Measurements from ENCODE around the gene GOLT1A.

GOLT1A gene

GRCh38 chr1:204194771-204195170 lies 19.0 kb downstream of the GOLT1A start:
- TF ChIP-seq TAF1 (IDR thresholded peaks at IDR 0.05; ENCODE audit: borderline replicate concordance, insufficient read depth, low read length) (no peak), FOXP2 (optimal IDR thresholded peaks at IDR 0.05; ENCODE audit: borderline replicate concordance, extremely low read depth, extremely low read length, insufficient read depth) (no peak), POLR2AphosphoS5 (IDR thresholded peaks at IDR 0.05; ENCODE audit: low read depth, low read length) (no peak), SIN3A (IDR thresholded peaks at IDR 0.05; ENCODE audit: borderline replicate concordance, insufficient read depth, low read length) (no peak)
- TF ChIP-seq, protein P1, sequence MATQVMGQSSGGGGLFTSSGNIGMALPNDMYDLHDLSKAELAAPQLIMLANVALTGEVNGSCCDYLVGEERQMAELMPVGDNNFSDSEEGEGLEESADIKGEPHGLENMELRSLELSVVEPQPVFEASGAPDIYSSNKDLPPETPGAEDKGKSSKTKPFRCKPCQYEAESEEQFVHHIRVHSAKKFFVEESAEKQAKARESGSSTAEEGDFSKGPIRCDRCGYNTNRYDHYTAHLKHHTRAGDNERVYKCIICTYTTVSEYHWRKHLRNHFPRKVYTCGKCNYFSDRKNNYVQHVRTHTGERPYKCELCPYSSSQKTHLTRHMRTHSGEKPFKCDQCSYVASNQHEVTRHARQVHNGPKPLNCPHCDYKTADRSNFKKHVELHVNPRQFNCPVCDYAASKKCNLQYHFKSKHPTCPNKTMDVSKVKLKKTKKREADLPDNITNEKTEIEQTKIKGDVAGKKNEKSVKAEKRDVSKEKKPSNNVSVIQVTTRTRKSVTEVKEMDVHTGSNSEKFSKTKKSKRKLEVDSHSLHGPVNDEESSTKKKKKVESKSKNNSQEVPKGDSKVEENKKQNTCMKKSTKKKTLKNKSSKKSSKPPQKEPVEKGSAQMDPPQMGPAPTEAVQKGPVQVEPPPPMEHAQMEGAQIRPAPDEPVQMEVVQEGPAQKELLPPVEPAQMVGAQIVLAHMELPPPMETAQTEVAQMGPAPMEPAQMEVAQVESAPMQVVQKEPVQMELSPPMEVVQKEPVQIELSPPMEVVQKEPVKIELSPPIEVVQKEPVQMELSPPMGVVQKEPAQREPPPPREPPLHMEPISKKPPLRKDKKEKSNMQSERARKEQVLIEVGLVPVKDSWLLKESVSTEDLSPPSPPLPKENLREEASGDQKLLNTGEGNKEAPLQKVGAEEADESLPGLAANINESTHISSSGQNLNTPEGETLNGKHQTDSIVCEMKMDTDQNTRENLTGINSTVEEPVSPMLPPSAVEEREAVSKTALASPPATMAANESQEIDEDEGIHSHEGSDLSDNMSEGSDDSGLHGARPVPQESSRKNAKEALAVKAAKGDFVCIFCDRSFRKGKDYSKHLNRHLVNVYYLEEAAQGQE (IDR thresholded peaks at IDR 0.05; ENCODE audit: insufficient read depth in 1 of 2, low read depth in 2 of 2, low read length in 2 of 2), result no peak

DNA sequence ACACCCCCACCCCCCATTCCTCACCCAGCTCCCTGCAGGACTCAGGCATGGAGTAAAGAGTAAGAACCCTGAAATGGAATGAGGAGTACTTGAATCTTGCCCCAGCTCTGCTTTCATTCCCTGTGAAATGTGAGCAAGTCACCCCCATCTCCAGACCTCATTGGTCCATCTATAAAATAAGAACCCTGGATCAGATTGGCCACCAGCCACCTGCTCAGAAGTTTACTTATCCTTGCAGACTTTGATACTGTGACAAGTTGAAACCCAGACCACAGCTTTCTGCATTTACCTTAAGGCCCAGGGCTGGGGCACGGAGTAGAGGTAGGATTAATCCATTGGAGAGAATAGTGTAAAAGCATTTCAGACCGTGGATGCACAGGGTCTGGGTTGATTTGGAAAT lies 19.7 kb downstream of the GOLT1A start:
- TF ChIP-seq POLR2AphosphoS5 (IDR thresholded peaks at IDR 0.05; ENCODE audit: low read depth, low read length), result no peak
- no peak for TF ChIP-seq SIN3A (IDR thresholded peaks at IDR 0.05; ENCODE audit: borderline replicate concordance, insufficient read depth, low read length)
- TF ChIP-seq TAF1 (IDR thresholded peaks at IDR 0.05; ENCODE audit: borderline replicate concordance, insufficient read depth, low read length), result no peak
- no peak for TF ChIP-seq FOXP2 (optimal IDR thresholded peaks at IDR 0.05; ENCODE audit: borderline replicate concordance, extremely low read depth, extremely low read length, insufficient read depth)
- TF ChIP-seq, protein P1 (IDR thresholded peaks at IDR 0.05; ENCODE audit: insufficient read depth in 1 of 2, low read depth in 2 of 2, low read length in 2 of 2), result no peak

- TF ChIP-seq FOXP2 (optimal IDR thresholded peaks at IDR 0.05; ENCODE audit: borderline replicate concordance, extremely low read depth, extremely low read length, insufficient read depth) (no peak), TAF1 (IDR thresholded peaks at IDR 0.05; ENCODE audit: borderline replicate concordance, insufficient read depth, low read length) (no peak), SIN3A (IDR thresholded peaks at IDR 0.05; ENCODE audit: borderline replicate concordance, insufficient read depth, low read length) (no peak), POLR2AphosphoS5 (IDR thresholded peaks at IDR 0.05; ENCODE audit: low read depth, low read length) (no peak)
- TF ChIP-seq, protein P1 (IDR thresholded peaks at IDR 0.05; ENCODE audit: insufficient read depth in 1 of 2, low read depth in 2 of 2, low read length in 2 of 2), result no peak
Observed at GRCh38 chr1:204192589-204193352, 21.0 kb downstream of the GOLT1A start.

DNA sequence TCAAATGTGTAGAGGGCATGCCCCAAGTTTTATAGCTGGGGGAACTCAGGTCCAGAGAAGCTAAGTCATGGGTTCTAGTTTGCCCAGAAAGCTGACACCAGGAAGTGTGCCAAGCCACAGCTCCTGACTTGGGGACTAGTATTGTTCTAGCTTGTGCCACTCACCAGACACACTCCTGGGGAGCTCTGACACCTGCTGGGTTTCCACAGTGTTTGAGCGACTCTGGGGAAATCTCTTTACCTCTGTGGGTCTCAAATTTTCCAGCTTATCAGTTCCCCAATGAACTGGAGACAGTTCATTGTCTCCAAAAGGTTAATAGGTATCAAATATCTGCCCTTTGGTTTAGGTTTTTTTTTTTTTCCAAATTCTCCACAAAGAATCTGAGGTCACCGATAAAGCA lies 21.7 kb downstream of the GOLT1A start:
- no peak for TF ChIP-seq POLR2AphosphoS5 (IDR thresholded peaks at IDR 0.05; ENCODE audit: low read depth, low read length)

DNA sequence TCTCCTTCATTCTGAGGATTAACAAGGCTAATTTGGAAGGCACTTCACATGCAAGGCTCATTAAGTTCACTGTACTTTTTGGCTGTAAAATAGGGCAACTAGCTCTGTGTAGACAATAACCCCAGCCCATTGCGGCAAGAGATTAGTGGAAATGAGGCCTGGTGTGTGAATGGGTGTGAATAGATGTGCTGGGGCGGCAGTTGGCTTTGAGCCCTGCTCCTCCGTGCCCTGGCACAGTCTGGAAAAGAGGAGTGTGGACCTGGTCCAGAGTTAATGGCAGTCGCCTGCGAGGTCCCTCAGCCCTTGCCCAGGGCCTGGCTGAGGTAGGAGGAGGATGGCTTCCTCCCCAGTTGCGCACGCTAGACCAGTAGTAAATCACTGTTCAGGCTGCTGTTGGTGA lies 22.3 kb downstream of the GOLT1A start:
- no peak for TF ChIP-seq TAF1 (IDR thresholded peaks at IDR 0.05; ENCODE audit: borderline replicate concordance, insufficient read depth, low read length)
- TF ChIP-seq, protein P1 (IDR thresholded peaks at IDR 0.05; ENCODE audit: insufficient read depth in 1 of 2, low read depth in 2 of 2, low read length in 2 of 2), result no peak
- TF ChIP-seq POLR2AphosphoS5 (IDR thresholded peaks at IDR 0.05; ENCODE audit: low read depth, low read length), result no peak
- no peak for TF ChIP-seq SIN3A (IDR thresholded peaks at IDR 0.05; ENCODE audit: borderline replicate concordance, insufficient read depth, low read length)
- no peak for TF ChIP-seq FOXP2 (optimal IDR thresholded peaks at IDR 0.05; ENCODE audit: borderline replicate concordance, extremely low read depth, extremely low read length, insufficient read depth)

Data from PFSK-1 (cell line).